K562 (cell line): ENCODE data around the gene GFOD1. TPM values are rescaled to one million over a fixed set of nuclear protein-coding genes. Genes with fewer than 3 reads are reported as not detected.

Experiments
- ATF1 ChIP-seq, 2 experiments: fragments of 450-650 bp in 1 of 2; IDR thresholded peaks; 2 replicates each; pipeline ENCODE4 v1.6.1; 2016; ENCODE audit warnings: missing compliant biosample characterization in 1 of 2, missing genetic modification characterization in 1 of 2
- CREM ChIP-seq: IDR thresholded peaks from 2 replicates; pipeline ENCODE4 v1.6.1; 2014; ENCODE audit warnings: antibody characterized with exemption, low read depth
- DDX20 ChIP-seq: fragments of 450-650 bp; IDR thresholded peaks from 2 replicates; pipeline ENCODE4 v1.6.1; 2016; ENCODE audit warnings: missing genetic modification characterization, low read depth, mild to moderate bottlenecking, missing compliant biosample characterization, moderate library complexity
- FIP1L1 ChIP-seq: fragments of 200-400 bp; formaldehyde crosslinking; IDR thresholded peaks from 2 replicates; pipeline ENCODE4 v1.6.1; 2018; ENCODE audit warnings: mild to moderate bottlenecking, low read depth, low read length; ENCODE audit not compliant: poor library complexity, severe bottlenecking
- PHF21A ChIP-seq: fragments of 450-650 bp; IDR thresholded peaks from 2 replicates; pipeline ENCODE4 v1.6.1; 2017; ENCODE audit warnings: low read depth, borderline replicate concordance
- RBM22 ChIP-seq: fragments of 200-400 bp; formaldehyde crosslinking; IDR thresholded peaks from 2 replicates; pipeline ENCODE4 v1.6.1; 2018; ENCODE audit warnings: low read length, low read depth; ENCODE audit not compliant: poor library complexity, severe bottlenecking
- RBM25 ChIP-seq: fragments of 200-400 bp; formaldehyde crosslinking; IDR thresholded peaks from 2 replicates; pipeline ENCODE4 v1.6.1; 2018; ENCODE audit warnings: low read length, low read depth, moderate library complexity; ENCODE audit not compliant: severe bottlenecking
- SRSF9 ChIP-seq: fragments of 200-400 bp; formaldehyde crosslinking; IDR thresholded peaks from 2 replicates; pipeline ENCODE4 v1.6.1; 2017; ENCODE audit warnings: low read depth, low read length, borderline replicate concordance
- ZBTB43 ChIP-seq: sonication (generic); formaldehyde crosslinking; IDR thresholded peaks from 2 replicates; pipeline ENCODE4 v1.8.0; 2023; ENCODE audit warnings: mild to moderate bottlenecking, missing genetic modification reagents
- ZFP36 ChIP-seq: fragments of 150-350 bp; IDR thresholded peaks from 2 replicates; pipeline ENCODE4 v1.6.1; 2018; ENCODE audit warnings: low read length, low read depth; ENCODE audit not compliant: partially characterized antibody
- ZNF197 ChIP-seq: fragments of 200-800 bp; sonication (Bioruptor generic); IDR thresholded peaks from 2 replicates; pipeline ENCODE4 v1.6.1; 2016; ENCODE audit warnings: low read depth, missing genetic modification characterization, missing compliant biosample characterization
- ZNF699 ChIP-seq: fragments of 250-450 bp; sonication (Bioruptor Pico); IDR thresholded peaks from 2 replicates; pipeline ENCODE4 v1.8.0; 2021; ENCODE audit warnings: mild to moderate bottlenecking, moderate library complexity; ENCODE audit not compliant: insufficient replicate concordance
- polyA plus RNA-seq, 8 experiments: library from polyadenylated mRNA; depleted of rRNA in 4 of 8; stranded (reverse) in 5 of 8; unstranded in 3 of 8; fragments of >200 nt; fragmentation: Nextera tagmentation in 2 of 8; fragmentation: Illumina TruSeq in 1 of 8; extraction: Ambion mirVana in 2 of 8; extraction: Trizol in 1 of 8; gene quantifications; 2 replicates each; pipeline versions ENCODE4 v1.2.1 to v1.2.3, GENCODE V29; 2011 to 2014; ENCODE audit warnings: inconsistent platforms in 1 of 8, missing spikeins in 1 of 8
- total RNA-seq, 7 experiments: library from RNA; depleted of rRNA in 6 of 7; stranded (reverse); fragments of >200 nt in 6 of 7; fragmentation: Illumina TruSeq in 2 of 7; extraction: Trizol in 2 of 7; gene quantifications; 2 replicates each; pipeline versions ENCODE4 v1.2.1 to v1.2.3, GENCODE V29; 2011 to 2021; ENCODE audit warnings: low replicate concordance in 1 of 7
- TF ChIP-seq, protein P1 (sequence below): fragments of 450-650 bp; IDR thresholded peaks from 2 replicates; pipeline ENCODE4 v1.6.1; 2016; ENCODE audit warnings: low read depth
- TF ChIP-seq, protein P2 (sequence below): fragments of 250-450 bp; sonication (Bioruptor Pico); IDR thresholded peaks from 2 replicates; pipeline ENCODE4 v1.9.0; 2021; ENCODE audit warnings: mild to moderate bottlenecking, inconsistent platforms

Gene GFOD1
- total and polyA plus RNA-seq, 9 of the 15 experiments (the other 6 are each of a cell fraction or from before 2014, with no cell fraction given), result 3.8 to 12.0 (median 8.2) TPM

- TF ChIP-seq ATF1 (CRISPR knock-in tag; IDR thresholded peaks at IDR 0.05) (no peak), ATF1 (tag; IDR thresholded peaks at IDR 0.05) (peak; percentile 52; the same call in 1 of the 2 replicates), FIP1L1 (peak; percentile 84), PHF21A (no peak), SRSF9 (no peak), CREM (no peak), ZNF699 (CRISPR knock-in tag) (no peak), ZNF197 (CRISPR knock-in tag) (no peak), RBM25 (peak; percentile 14), ZBTB43 (CRISPR knock-in tag) (no peak), DDX20 (tag) (no peak), RBM22 (no peak), ZFP36 (no peak)
- TF ChIP-seq, protein P1, sequence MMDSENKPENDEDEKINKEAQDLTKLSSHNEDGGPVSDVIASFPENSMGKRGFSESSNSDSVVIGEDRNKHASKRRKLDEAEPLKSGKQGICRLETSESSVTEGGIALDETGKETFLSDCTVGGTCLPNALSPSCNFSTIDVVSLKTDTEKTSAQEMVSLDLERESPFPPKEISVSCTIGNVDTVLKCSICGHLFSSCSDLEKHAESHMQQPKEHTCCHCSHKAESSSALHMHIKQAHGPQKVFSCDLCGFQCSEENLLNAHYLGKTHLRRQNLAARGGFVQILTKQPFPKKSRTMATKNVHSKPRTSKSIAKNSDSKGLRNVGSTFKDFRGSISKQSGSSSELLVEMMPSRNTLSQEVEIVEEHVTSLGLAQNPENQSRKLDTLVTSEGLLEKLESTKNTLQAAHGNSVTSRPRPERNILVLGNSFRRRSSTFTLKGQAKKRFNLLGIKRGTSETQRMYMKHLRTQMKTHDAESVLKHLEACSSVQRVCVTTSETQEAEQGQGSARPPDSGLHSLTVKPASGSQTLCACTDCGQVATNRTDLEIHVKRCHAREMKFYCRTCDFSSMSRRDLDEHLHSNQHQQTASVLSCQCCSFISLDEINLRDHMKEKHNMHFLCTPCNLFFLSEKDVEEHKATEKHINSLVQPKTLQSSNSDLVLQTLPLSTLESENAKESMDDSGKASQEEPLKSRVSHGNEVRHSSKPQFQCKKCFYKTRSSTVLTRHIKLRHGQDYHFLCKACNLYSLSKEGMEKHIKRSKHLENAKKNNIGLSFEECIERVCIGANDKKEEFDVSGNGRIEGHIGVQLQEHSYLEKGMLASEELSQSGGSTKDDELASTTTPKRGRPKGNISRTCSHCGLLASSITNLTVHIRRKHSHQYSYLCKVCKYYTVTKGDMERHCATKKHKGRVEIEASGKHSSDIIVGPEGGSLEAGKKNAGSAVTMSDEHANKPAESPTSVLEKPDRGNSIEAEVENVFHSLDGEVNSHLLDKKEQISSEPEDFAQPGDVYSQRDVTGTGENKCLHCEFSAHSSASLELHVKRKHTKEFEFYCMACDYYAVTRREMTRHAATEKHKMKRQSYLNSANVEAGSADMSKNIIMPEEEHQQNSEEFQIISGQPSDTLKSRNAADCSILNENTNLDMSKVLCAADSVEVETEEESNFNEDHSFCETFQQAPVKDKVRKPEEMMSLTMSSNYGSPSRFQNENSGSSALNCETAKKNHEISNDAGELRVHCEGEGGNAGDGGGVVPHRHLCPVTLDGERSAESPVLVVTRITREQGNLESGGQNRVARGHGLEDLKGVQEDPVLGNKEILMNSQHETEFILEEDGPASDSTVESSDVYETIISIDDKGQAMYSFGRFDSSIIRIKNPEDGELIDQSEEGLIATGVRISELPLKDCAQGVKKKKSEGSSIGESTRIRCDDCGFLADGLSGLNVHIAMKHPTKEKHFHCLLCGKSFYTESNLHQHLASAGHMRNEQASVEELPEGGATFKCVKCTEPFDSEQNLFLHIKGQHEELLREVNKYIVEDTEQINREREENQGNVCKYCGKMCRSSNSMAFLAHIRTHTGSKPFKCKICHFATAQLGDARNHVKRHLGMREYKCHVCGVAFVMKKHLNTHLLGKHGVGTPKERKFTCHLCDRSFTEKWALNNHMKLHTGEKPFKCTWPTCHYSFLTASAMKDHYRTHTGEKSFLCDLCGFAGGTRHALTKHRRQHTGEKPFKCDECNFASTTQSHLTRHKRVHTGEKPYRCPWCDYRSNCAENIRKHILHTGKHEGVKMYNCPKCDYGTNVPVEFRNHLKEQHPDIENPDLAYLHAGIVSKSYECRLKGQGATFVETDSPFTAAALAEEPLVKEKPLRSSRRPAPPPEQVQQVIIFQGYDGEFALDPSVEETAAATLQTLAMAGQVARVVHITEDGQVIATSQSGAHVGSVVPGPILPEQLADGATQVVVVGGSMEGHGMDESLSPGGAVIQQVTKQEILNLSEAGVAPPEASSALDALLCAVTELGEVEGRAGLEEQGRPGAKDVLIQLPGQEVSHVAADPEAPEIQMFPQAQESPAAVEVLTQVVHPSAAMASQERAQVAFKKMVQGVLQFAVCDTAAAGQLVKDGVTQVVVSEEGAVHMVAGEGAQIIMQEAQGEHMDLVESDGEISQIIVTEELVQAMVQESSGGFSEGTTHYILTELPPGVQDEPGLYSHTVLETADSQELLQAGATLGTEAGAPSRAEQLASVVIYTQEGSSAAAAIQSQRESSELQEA, result no peak
- TF ChIP-seq, protein P2, sequence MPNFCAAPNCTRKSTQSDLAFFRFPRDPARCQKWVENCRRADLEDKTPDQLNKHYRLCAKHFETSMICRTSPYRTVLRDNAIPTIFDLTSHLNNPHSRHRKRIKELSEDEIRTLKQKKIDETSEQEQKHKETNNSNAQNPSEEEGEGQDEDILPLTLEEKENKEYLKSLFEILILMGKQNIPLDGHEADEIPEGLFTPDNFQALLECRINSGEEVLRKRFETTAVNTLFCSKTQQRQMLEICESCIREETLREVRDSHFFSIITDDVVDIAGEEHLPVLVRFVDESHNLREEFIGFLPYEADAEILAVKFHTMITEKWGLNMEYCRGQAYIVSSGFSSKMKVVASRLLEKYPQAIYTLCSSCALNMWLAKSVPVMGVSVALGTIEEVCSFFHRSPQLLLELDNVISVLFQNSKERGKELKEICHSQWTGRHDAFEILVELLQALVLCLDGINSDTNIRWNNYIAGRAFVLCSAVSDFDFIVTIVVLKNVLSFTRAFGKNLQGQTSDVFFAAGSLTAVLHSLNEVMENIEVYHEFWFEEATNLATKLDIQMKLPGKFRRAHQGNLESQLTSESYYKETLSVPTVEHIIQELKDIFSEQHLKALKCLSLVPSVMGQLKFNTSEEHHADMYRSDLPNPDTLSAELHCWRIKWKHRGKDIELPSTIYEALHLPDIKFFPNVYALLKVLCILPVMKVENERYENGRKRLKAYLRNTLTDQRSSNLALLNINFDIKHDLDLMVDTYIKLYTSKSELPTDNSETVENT (CRISPR knock-in tag), result peak; percentile 29; the same call in 1 of the 2 replicates
Observed at GRCh38 chr6:13487122-13488014, at the start of gene GFOD1 (continued).
